Ishikawa (cell line): ENCODE data around the gene RIOK1.

Experiments
- CEBPB ChIP-seq: IDR thresholded peaks from 2 replicates; pipeline ENCODE4 v1.6.1; 2012
- CREB1 ChIP-seq: IDR thresholded peaks from 2 replicates; pipeline ENCODE4 v1.6.1; 2012; ENCODE audit warnings: low read depth
- EGR1 ChIP-seq: IDR thresholded peaks from 2 replicates; pipeline ENCODE4 v1.6.1; 2012
- EP300 ChIP-seq: IDR thresholded peaks from 2 replicates; pipeline ENCODE4 v1.6.1; 2012; ENCODE audit warnings: borderline replicate concordance
- FOXM1 ChIP-seq: IDR thresholded peaks from 2 replicates; pipeline ENCODE4 v1.6.1; 2012; ENCODE audit warnings: low read depth, borderline replicate concordance
- MAX ChIP-seq: IDR thresholded peaks from 2 replicates; pipeline ENCODE4 v1.6.1; 2012
- NFIC ChIP-seq: IDR thresholded peaks from 2 replicates; pipeline ENCODE4 v1.6.1; 2012
- RAD21 ChIP-seq: IDR thresholded peaks from 2 replicates; pipeline ENCODE4 v1.6.1; 2012; ENCODE audit warnings: low read depth
- REST ChIP-seq: IDR thresholded peaks from 2 replicates; pipeline ENCODE4 v1.6.1; 2012; ENCODE audit warnings: low read depth, mild to moderate bottlenecking
- TAF1 ChIP-seq: IDR thresholded peaks from 2 replicates; pipeline ENCODE4 v1.6.1; 2012; ENCODE audit warnings: low read depth, mild to moderate bottlenecking
- TCF12 ChIP-seq: IDR thresholded peaks from 2 replicates; pipeline ENCODE4 v1.6.1; 2012; ENCODE audit warnings: low read depth
- TEAD4 ChIP-seq: IDR thresholded peaks from 2 replicates; pipeline ENCODE4 v1.6.1; 2012
- YY1 ChIP-seq: IDR thresholded peaks from 2 replicates; pipeline ENCODE4 v1.6.1; 2012; ENCODE audit warnings: low read depth
- ZBTB7A ChIP-seq: IDR thresholded peaks from 2 replicates; pipeline ENCODE4 v1.6.1; 2012; ENCODE audit warnings: low read depth
- TF ChIP-seq, protein P1 (sequence below): IDR thresholded peaks from 2 replicates; pipeline ENCODE4 v1.6.1; 2012

The RIOK1 gene

GRCh38 chr6:7431313-7431673 is 41.7 kb downstream of the RIOK1 start:
- TF ChIP-seq REST (no peak), TEAD4 (no peak), EP300 (no peak), TCF12 (no peak), CREB1 (no peak), RAD21 (no peak), NFIC (no peak)
- TF ChIP-seq, protein P1, sequence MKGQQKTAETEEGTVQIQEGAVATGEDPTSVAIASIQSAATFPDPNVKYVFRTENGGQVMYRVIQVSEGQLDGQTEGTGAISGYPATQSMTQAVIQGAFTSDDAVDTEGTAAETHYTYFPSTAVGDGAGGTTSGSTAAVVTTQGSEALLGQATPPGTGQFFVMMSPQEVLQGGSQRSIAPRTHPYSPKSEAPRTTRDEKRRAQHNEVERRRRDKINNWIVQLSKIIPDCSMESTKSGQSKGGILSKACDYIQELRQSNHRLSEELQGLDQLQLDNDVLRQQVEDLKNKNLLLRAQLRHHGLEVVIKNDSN: no peak

DNA sequence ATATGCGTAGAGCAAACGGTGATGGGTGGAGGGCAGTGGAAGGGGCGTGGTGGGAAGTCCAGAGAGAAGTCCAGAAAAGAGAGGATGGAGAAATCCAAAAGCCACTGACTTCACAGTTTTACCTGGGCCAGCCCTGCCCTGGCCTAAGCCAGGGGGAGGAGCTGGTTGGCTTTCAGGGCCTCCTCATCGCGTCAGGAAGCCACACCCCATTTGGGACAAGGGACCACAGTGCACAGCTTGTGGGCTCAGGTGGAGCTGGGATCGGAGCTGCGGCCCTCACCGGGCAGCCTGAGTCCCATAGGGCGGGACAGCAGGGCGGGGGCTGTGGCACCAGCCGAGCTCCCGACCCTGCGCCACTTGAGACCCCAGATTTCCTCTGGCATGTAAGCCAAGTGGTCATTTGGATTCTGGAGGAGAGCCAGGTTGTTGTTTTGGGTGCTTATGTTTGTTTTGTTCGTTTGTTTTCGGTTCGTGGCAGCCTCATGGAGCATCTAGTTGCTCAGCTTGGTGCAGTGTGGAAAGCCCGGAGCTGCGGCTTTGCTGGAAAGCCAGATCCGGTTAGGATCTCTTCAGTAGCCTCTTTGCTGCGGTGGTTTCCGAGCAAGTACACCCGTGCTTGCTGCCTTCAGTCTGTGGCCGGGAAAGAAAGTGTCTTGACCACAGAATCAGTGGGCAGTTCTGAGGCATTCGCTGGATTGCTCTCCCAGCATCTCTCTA is 42.2 kb downstream of the RIOK1 start:
- TF ChIP-seq MAX (no peak), EP300 (no peak)

DNA sequence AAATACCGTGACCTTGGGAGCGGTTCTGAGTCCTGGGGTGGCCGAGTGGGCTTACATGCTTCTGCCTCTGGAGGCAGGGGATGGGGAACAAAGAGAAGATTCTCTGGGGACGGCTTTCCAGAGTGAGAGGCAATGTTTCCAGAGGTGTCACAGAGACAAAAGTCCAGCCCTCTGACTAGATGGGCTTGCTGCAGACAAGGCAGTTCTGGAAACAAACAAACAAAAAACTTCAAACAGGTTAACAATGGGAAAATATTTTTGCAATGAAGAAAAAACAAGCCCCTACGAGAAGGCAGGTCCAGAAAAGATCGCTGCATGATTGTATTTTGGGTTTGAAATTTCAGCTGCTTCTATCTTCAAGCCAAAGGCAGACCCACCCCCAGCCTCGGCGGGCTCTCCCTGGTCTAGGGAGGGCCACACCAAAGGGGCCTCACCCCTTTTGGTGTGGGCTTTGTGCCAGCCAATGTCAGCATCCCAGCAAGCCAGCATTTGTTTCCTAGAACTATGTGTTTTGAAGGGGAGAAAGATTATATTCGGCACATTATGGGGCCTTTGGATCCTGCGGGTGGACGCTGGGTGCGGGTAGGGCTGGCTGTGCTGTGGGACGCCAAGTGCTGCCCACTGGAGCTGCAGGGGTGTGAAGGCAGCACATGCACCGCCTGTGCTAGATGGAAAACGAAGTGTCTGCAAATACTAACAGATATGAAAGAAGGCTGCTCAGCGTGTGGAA is 42.9 kb downstream of the RIOK1 start:
- TF ChIP-seq TCF12: no peak
- TF ChIP-seq EP300: no peak
- no peak for TF ChIP-seq CEBPB
- TF ChIP-seq MAX: no peak
- no peak for TF ChIP-seq RAD21
- TF ChIP-seq, protein P1: no peak

DNA sequence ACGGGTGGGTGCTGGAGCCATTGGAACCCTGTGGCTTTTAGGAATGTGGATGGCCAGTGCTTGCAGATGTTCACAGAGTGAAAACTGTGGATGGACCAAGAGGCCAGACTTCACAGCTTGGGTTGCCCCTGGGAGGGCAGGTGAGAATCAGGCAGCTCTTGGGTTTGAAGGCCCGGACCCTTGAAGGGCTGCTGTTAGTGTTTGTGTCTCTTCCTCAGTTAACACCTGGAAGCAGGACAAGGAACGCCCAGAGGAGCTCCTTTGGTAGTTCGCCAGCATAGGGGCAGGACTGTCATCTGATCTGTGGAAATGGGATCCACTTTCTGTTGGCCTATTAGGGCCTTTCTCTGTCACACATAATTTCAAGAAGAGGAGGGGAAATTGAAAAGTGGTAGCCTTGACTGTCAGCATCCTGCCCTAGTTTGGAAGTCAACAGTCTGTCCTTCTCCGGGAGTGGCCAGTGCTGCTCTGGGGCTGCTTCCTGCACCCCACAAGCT is 43.6 kb downstream of the RIOK1 start:
- TF ChIP-seq EP300 (no peak), REST (no peak), CEBPB (no peak), FOXM1 (no peak), NFIC (0 out of 2 replicates have a peak, but pooled peaks have one; percentile 26), TEAD4 (0 out of 2 replicates have a peak, but pooled peaks have one; percentile 8), YY1 (no peak)

- TF ChIP-seq RAD21: no peak
- TF ChIP-seq TAF1: no peak
- no peak for TF ChIP-seq CEBPB
- no peak for TF ChIP-seq ZBTB7A
- TF ChIP-seq, protein P1: no peak
- TF ChIP-seq NFIC: no peak
- TF ChIP-seq MAX: no peak
- TF ChIP-seq FOXM1: no peak
- TF ChIP-seq TCF12: no peak
- TF ChIP-seq TEAD4: no peak
- no peak for TF ChIP-seq CREB1
- TF ChIP-seq YY1: no peak
- no peak for TF ChIP-seq EP300
- no peak for TF ChIP-seq REST
- no peak for TF ChIP-seq EGR1
Measured at GRCh38 chr6:7434672-7435071, 45.1 kb downstream of the RIOK1 start.
